A549 (cell line): Measurements from ENCODE around the gene UBE2B. TPM values are rescaled to one million over a fixed set of nuclear protein-coding genes. Genes with fewer than 3 reads are reported as not detected.

ENCODE experiments used
- ATAC-seq, 2 experiments: fragments of 200-7000 bp in 1 of 2; fragments of >200 bp in 1 of 2; cut with Nextera tagmentation in 1 of 2; cut with Tn5 transposase in 1 of 2; 3 replicates each; pipeline versions ENCODE4 v1.8.0 to v1.9.1; 2018 to 2020; ENCODE audit warnings: mild to moderate bottlenecking in 1 of 2, moderate library complexity in 1 of 2
- CTCF ChIA-PET: fragments of 300-600 bp; sonication (Branson Sonifier 250); formaldehyde crosslinking; extraction: SDS; loops from one replicate; lab custom pipeline; 2021; ENCODE audit warnings: antibody characterized with exemption, inconsistent platforms; lab: Yijun Ruan, JAX
- POLR2A ChIA-PET: fragments of 350-600 bp; formaldehyde crosslinking; extraction: SDS; loops from one replicate; lab custom pipeline; 2021; ENCODE audit warnings: antibody characterized with exemption, inconsistent platforms; lab: Yijun Ruan, JAX
- DNase-seq, 2 experiments: peaks; one replicate each; pipeline versions ENCODE4 v3.0.0 to v3.0.0-alpha.2; 2011 to 2016; ENCODE audit warnings: low read depth in 1 of 2, low spot score in 1 of 2
- FAIRE-seq: peaks from 2 replicates; lab custom pipeline; 2011; peaks lifted over from hg19 to GRCh38; lab: Jason Lieb, UNC
- H3K27ac ChIP-seq, 2 experiments: fragments of >200 bp; sonication (Bioruptor Twin); formaldehyde crosslinking; 3 replicates each; pipeline ENCODE4 v1.5.1; 2016 to 2017
- H3K4me1 ChIP-seq: fragments of >200 bp; sonication (Bioruptor Twin); formaldehyde crosslinking; 3 replicates; pipeline ENCODE4 v1.6.1; 2016
- H3K4me2 ChIP-seq: fragments of >200 bp; sonication (Bioruptor Twin); formaldehyde crosslinking; 3 replicates; pipeline ENCODE4 v1.6.1; 2016
- H3K4me3 ChIP-seq: fragments of >200 bp; sonication (Bioruptor Twin); formaldehyde crosslinking; 3 replicates; pipeline ENCODE4 v1.5.1; 2016
- H3K9me3 ChIP-seq: fragments of >200 bp; sonication (Bioruptor Twin); formaldehyde crosslinking; 3 replicates; pipeline ENCODE4 v1.6.1; 2016
- BHLHE40 ChIP-seq: IDR thresholded peaks from 2 replicates; pipeline ENCODE4 v1.6.1; 2012; ENCODE audit warnings: low read depth, low read length, inconsistent platforms
- CBX8 ChIP-seq: fragments of 200-600 bp; sonication (generic); IDR thresholded peaks from 2 replicates; pipeline ENCODE4 v1.6.1; 2016
- CTCF ChIP-seq: fragments of >200 bp; sonication (Bioruptor Twin); formaldehyde crosslinking; IDR thresholded peaks from 3 replicates; pipeline ENCODE4 v1.5.1; 2016
- E2F6 ChIP-seq: IDR thresholded peaks from 2 replicates; pipeline ENCODE4 v1.6.1; 2012; ENCODE audit warnings: low read depth, borderline replicate concordance
- EHMT2 ChIP-seq: fragments of 200-600 bp; sonication (generic); IDR thresholded peaks from 2 replicates; pipeline ENCODE4 v1.6.1; 2016; ENCODE audit warnings: antibody characterized with exemption, low read depth, mild to moderate bottlenecking, moderate library complexity
- EP300 ChIP-seq, 2 experiments: fragments of >200 bp; sonication (Bioruptor Twin); formaldehyde crosslinking; IDR thresholded peaks; 2 replicates in 1 of 2; 3 replicates in 1 of 2; pipeline ENCODE4 v1.6.1; 2016 to 2017
- ESRRA ChIP-seq: fragments of 150-350 bp; IDR thresholded peaks from 2 replicates; pipeline ENCODE4 v1.6.1; 2014; ENCODE audit warnings: mild to moderate bottlenecking, low read length, borderline replicate concordance
- FOSL2 ChIP-seq, 2 experiments: fragments of 450-650 bp in 1 of 2; fragments of >200 bp in 1 of 2; sonication (Bioruptor Twin) in 1 of 2; formaldehyde crosslinking; IDR thresholded peaks; 2 replicates each; pipeline versions ENCODE4 v1.5.0 to v1.6.1; 2016 to 2020; ENCODE audit warnings: mild to moderate bottlenecking in 1 of 2, moderate library complexity in 1 of 2
- HDAC2 ChIP-seq: fragments of 200-600 bp; sonication (generic); IDR thresholded peaks from 2 replicates; pipeline ENCODE4 v1.6.1; 2016
- HOXA7 ChIP-seq: fragments of 250-450 bp; sonication (Bioruptor Pico); IDR thresholded peaks from 2 replicates; pipeline ENCODE4 v1.5.0; 2020; ENCODE audit warnings: mild to moderate bottlenecking, moderate library complexity
- JUN ChIP-seq, 2 experiments: fragments of >200 bp; sonication (Bioruptor Twin); formaldehyde crosslinking; IDR thresholded peaks; 2 replicates in 1 of 2; 3 replicates in 1 of 2; pipeline ENCODE4 v1.6.1; 2016 to 2017
- JUNB ChIP-seq: fragments of >200 bp; sonication (Bioruptor Twin); formaldehyde crosslinking; IDR thresholded peaks from 2 replicates; pipeline ENCODE4 v1.6.1; 2016
- MAFK ChIP-seq: fragments of 450-650 bp; IDR thresholded peaks from 2 replicates; pipeline ENCODE4 v1.6.1; 2014; ENCODE audit not compliant: partially characterized antibody
- NR3C1 ChIP-seq: fragments of >200 bp; sonication (Bioruptor Twin); formaldehyde crosslinking; IDR thresholded peaks from 3 replicates; pipeline ENCODE4 v1.6.1; 2017
- POLR2AphosphoS2 ChIP-seq: conservative IDR thresholded peaks from 2 replicates; pipeline ENCODE4 v1.6.1; 2012; ENCODE audit warnings: low read length, improper control_type of control experiment, inconsistent platforms
- RAD21 ChIP-seq, 2 experiments: fragments of >200 bp in 1 of 2; sonication (Bioruptor Twin) in 1 of 2; formaldehyde crosslinking in 1 of 2; IDR thresholded peaks in 1 of 2; conservative IDR thresholded peaks in 1 of 2; 2 replicates in 1 of 2; 3 replicates in 1 of 2; pipeline ENCODE4 v1.6.1; 2012 to 2018; ENCODE audit warnings: inconsistent platforms in 1 of 2
- SREBF2 ChIP-seq: fragments of 450-650 bp; IDR thresholded peaks from 2 replicates; pipeline ENCODE4 v1.6.1; 2014; ENCODE audit warnings: mild to moderate bottlenecking, moderate library complexity
- TP53 ChIP-seq: fragments of 250-450 bp; sonication (Bioruptor Pico); IDR thresholded peaks from 2 replicates; pipeline ENCODE4 v1.5.0; 2021; ENCODE audit warnings: mild to moderate bottlenecking, moderate library complexity
- ZC3H11A ChIP-seq: fragments of 450-650 bp; IDR thresholded peaks from 2 replicates; pipeline ENCODE4 v1.6.1; 2014; ENCODE audit warnings: antibody characterized with exemption, mild to moderate bottlenecking
- WGBS: methylation state at CpG from one replicate; pipeline ENCODE4 v1.1.6; 2017; ENCODE audit errors: missing lambda C conversion rate; 5-methylcytosine and 5-hydroxymethylcytosine counted together
- polyA plus RNA-seq, 4 experiments: library from polyadenylated mRNA; depleted of rRNA in 3 of 4; stranded (reverse); fragments of >200 nt; fragmentation: RNase III in 1 of 4; extraction: RNeasy Plus Mini Kit Qiagen cat#74134 plus additional on column Dnase treatment in 1 of 4; gene quantifications; 2 replicates in 3 of 4; 3 replicates in 1 of 4; pipeline ENCODE4 v1.2.3, GENCODE V29; 2011 to 2017
- TF ChIP-seq, protein P1 (sequence below): IDR thresholded peaks from 2 replicates; pipeline ENCODE4 v1.6.1; 2012
- TF ChIP-seq, protein P2 (sequence below): IDR thresholded peaks from 2 replicates; pipeline ENCODE4 v1.6.1; 2012
- TF ChIP-seq, protein P3 (sequence below): fragments of >200 bp; sonication (Bioruptor Twin); formaldehyde crosslinking; IDR thresholded peaks from 3 replicates; pipeline ENCODE4 v1.6.1; 2016

UBE2B gene
- polyA plus RNA-seq, 2 of the 4 experiments (the other 2 are of a cell fraction) = 61.1 to 104 TPM

DNA sequence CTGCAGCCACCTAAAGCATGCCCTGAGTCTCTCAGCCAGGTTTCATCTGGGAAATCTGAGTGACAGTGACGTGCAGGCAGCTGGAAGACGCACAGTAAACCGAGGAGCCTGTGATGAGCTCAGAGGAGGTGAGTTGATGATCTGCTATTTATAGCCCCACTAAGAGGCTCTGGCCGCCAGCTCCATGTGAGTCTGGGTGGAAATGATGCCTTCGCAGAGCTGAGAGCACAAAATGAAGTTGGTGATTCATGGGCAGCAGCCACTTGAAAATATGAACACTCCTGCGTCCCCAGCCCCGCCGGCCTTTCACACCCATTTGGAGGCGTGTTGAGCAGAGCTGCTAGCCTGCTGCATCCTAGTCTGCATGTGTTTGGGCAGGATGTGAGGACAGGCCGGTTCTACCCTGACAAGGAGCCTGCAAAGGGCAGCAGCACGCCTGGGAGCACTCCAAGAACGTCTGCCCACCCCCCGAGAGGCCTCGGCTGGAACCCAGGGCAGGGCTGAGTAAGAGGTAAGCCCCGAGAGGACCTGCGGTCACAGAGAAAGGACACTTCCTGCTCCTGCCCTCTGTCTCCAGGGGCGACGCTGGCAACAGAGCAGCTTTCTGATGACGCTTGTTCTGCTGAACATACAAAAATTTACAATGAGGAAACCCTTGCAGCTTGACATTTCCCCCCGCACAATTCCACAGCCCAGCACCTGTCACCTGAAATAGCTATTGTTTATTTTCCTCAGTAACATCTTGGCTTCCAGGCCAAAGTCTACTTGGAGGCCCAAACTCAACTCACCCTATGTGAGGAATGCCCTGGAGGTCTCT, 65.4 kb downstream of the UBE2B start:
- ChIA-PET CTCF (interaction anchor here (0.6 to 2.1 kb wide), 11 partner anchors 8 to 316 kb away, joined by 3 to 9 read pairs (median 5); partner anchors contain the start of gene CDKN2AIPNL), POLR2A (interaction anchor here (0.6 to 2.2 kb wide), 12 partner anchors 11 to 395 kb away, joined by 3 to 29 read pairs (median 5); partner anchors contain the start of genes CDKN2AIPNL and SKP1)
- Histone ChIP-seq H3K4me1 (peaks cover 53% of the 10 kb centered on the region), H3K4me2 (peak overlapping the region; percentile 53), H3K9me3 (no peaks in the 10 kb centered on the region), H3K27ac (peak overlapping the region; percentile 55 to 89), H3K4me3 (no peak overlapping the region)
- 15% methylated on average over 20 of the region's 20 CpGs for WGBS
- no peak for FAIRE-seq
- no peak for TF ChIP-seq FOSL2 (IDR thresholded peaks at IDR 0.05)
- peak; percentile 5; the same call in 1 of the 2 replicates for TF ChIP-seq FOSL2 (CRISPR knock-in tag; IDR thresholded peaks at IDR 0.05)
- TF ChIP-seq JUNB = no peak
- peak; percentile 60; the same call in 1 of the 2 replicates for TF ChIP-seq E2F6
- TF ChIP-seq, protein P1, sequence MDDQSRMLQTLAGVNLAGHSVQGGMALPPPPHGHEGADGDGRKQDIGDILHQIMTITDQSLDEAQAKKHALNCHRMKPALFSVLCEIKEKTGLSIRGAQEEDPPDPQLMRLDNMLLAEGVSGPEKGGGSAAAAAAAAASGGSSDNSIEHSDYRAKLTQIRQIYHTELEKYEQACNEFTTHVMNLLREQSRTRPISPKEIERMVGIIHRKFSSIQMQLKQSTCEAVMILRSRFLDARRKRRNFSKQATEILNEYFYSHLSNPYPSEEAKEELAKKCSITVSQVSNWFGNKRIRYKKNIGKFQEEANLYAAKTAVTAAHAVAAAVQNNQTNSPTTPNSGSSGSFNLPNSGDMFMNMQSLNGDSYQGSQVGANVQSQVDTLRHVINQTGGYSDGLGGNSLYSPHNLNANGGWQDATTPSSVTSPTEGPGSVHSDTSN = no peak
- no peak for TF ChIP-seq HDAC2
- TF ChIP-seq SREBF2 = no peak
- TF ChIP-seq EP300 (IDR thresholded peaks at IDR 0.05) = no peak
- TF ChIP-seq POLR2AphosphoS2 = no peak
- TF ChIP-seq RAD21 (conservative IDR thresholded peaks at IDR 0.05 in 1 of 2, IDR thresholded peaks at IDR 0.05 in 1 of 2) = no peak
- no peak for TF ChIP-seq CBX8
- peak; percentile 92 for TF ChIP-seq MAFK
- no peak for TF ChIP-seq TP53 (CRISPR knock-in tag)
- no peak for TF ChIP-seq ESRRA
- TF ChIP-seq, protein P2, sequence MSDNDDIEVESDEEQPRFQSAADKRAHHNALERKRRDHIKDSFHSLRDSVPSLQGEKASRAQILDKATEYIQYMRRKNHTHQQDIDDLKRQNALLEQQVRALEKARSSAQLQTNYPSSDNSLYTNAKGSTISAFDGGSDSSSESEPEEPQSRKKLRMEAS = 0 out of 2 replicates have a peak, but pooled peaks have one; percentile 31
- TF ChIP-seq ZC3H11A = no peak
- peak; percentile 41 to 75 for DNase-seq
- ATAC-seq = peak; percentile 81

GRCh38 chr5:134437340-134437846, 66.0 kb downstream of the UBE2B start:
- ChIA-PET CTCF (interaction anchor here (0.6 to 2.1 kb wide), 7 partner anchors 10 to 156 kb away, joined by 3 to 9 read pairs (median 5); no protein-coding TSS in a partner anchor), POLR2A (interaction anchor here (1.0 to 2.2 kb wide), 8 partner anchors 23 to 90 kb away, joined by 3 to 29 read pairs (median 6); partner anchors contain the start of gene CDKN2AIPNL)
- H3K4me2 ChIP-seq = peak overlapping the region; percentile 53
- H3K27ac ChIP-seq = peak overlapping the region; percentile 55 to 89
- no peak overlapping the region for H3K4me3 ChIP-seq
- no peak for TF ChIP-seq SREBF2
- no peak for TF ChIP-seq MAFK
- no peak for TF ChIP-seq TP53 (CRISPR knock-in tag)
- TF ChIP-seq HOXA7 (CRISPR knock-in tag) = no peak
- TF ChIP-seq EHMT2 = no peak
- TF ChIP-seq NR3C1 = no peak
- no peak for TF ChIP-seq BHLHE40
- TF ChIP-seq CTCF = no peak
- TF ChIP-seq JUN (IDR thresholded peaks at IDR 0.05) = no peak
- TF ChIP-seq, protein P3, sequence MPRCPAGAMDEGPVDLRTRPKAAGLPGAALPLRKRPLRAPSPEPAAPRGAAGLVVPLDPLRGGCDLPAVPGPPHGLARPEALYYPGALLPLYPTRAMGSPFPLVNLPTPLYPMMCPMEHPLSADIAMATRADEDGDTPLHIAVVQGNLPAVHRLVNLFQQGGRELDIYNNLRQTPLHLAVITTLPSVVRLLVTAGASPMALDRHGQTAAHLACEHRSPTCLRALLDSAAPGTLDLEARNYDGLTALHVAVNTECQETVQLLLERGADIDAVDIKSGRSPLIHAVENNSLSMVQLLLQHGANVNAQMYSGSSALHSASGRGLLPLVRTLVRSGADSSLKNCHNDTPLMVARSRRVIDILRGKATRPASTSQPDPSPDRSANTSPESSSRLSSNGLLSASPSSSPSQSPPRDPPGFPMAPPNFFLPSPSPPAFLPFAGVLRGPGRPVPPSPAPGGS = no peak
- TF ChIP-seq HDAC2 = no peak
- no peak for TF ChIP-seq FOSL2 (IDR thresholded peaks at IDR 0.05)
- no peak for TF ChIP-seq FOSL2 (CRISPR knock-in tag; IDR thresholded peaks at IDR 0.05)
- no peak for TF ChIP-seq RAD21 (conservative IDR thresholded peaks at IDR 0.05 in 1 of 2, IDR thresholded peaks at IDR 0.05 in 1 of 2)
- WGBS = 80% methylated on average over 2 of the region's 4 CpGs
- H3K4me1 ChIP-seq = peaks cover 53% of the 10 kb centered on the region
- FAIRE-seq (no peak), ATAC-seq (peak in 1 of 2 experiments; percentile 6; a peak in 2 of 6 replicates), DNase-seq (no peak)
- no peaks in the 10 kb centered on the region for H3K9me3 ChIP-seq
